Glutamatergic neuron (in vitro differentiated cells): ENCODE measurements around the gene ATP9B. TPM values are rescaled to one million over a fixed set of nuclear protein-coding genes. Genes with fewer than 3 reads are reported as not detected.

Source experiments
- DNase-seq: peaks from one replicate; pipeline ENCODE4 v3.0.0; 2022
- H3K27ac Mint-ChIP-seq: one replicate; pipeline ENCODE4 v1.8.0; 2020; ENCODE audit warnings: mild to moderate bottlenecking, mixed read lengths, inconsistent platforms; ENCODE audit not compliant: unreplicated experiment
- H3K27me3 Mint-ChIP-seq: one replicate; pipeline ENCODE4 v1.8.0; 2020; ENCODE audit warnings: mild to moderate bottlenecking, moderate library complexity, mixed read lengths, inconsistent platforms; ENCODE audit not compliant: unreplicated experiment
- H3K36me3 Mint-ChIP-seq: one replicate; pipeline ENCODE4 v1.8.0; 2020; ENCODE audit warnings: mild to moderate bottlenecking, mixed read lengths, inconsistent platforms; ENCODE audit not compliant: unreplicated experiment
- H3K4me1 Mint-ChIP-seq: one replicate; pipeline ENCODE4 v1.8.0; 2020; ENCODE audit warnings: mild to moderate bottlenecking, low read depth, mixed read lengths, inconsistent platforms; ENCODE audit not compliant: unreplicated experiment
- H3K4me3 Mint-ChIP-seq: one replicate; pipeline ENCODE4 v1.8.0; 2020; ENCODE audit warnings: mild to moderate bottlenecking, mixed read lengths, inconsistent platforms; ENCODE audit not compliant: unreplicated experiment
- H3K9me3 Mint-ChIP-seq: one replicate; pipeline ENCODE4 v1.8.0; 2020; ENCODE audit warnings: mild to moderate bottlenecking, moderate library complexity, mixed read lengths, inconsistent platforms; ENCODE audit not compliant: unreplicated experiment
- total RNA-seq: library from RNA; stranded (reverse); fragmentation: NEBNext Ultra II Directional; extraction: Animal tissue kit (Norgen Biotek cat#: 25700); gene quantifications from one replicate; pipeline ENCODE4 v1.2.1, GENCODE V29; 2021; ENCODE audit not compliant: unreplicated experiment
- TF ChIP-seq, protein P1 (sequence below): fragments of 200-600 bp; sonication (generic); IDR thresholded peaks from one replicate; pipeline ENCODE4 v1.5.0; 2021; ENCODE audit not compliant: partially characterized antibody, unreplicated experiment

Gene ATP9B
- total RNA-seq, 1 donor from 2014 or later, result 62.6 TPM

GRCh38 chr18:79197531-79197930 is 128.3 kb downstream of the ATP9B start:
- no peaks in the 10 kb centered on the region for H3K27me3 Mint-ChIP-seq
- H3K36me3 Mint-ChIP-seq, result peaks cover 5% of the 10 kb centered on the region
- TF ChIP-seq, protein P1, sequence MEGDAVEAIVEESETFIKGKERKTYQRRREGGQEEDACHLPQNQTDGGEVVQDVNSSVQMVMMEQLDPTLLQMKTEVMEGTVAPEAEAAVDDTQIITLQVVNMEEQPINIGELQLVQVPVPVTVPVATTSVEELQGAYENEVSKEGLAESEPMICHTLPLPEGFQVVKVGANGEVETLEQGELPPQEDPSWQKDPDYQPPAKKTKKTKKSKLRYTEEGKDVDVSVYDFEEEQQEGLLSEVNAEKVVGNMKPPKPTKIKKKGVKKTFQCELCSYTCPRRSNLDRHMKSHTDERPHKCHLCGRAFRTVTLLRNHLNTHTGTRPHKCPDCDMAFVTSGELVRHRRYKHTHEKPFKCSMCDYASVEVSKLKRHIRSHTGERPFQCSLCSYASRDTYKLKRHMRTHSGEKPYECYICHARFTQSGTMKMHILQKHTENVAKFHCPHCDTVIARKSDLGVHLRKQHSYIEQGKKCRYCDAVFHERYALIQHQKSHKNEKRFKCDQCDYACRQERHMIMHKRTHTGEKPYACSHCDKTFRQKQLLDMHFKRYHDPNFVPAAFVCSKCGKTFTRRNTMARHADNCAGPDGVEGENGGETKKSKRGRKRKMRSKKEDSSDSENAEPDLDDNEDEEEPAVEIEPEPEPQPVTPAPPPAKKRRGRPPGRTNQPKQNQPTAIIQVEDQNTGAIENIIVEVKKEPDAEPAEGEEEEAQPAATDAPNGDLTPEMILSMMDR, result no peak
- no peak overlapping the region for H3K27ac Mint-ChIP-seq
- peaks cover 5% of the 10 kb centered on the region for H3K9me3 Mint-ChIP-seq
- no peak overlapping the region for H3K4me3 Mint-ChIP-seq
- no peak for DNase-seq
- H3K4me1 Mint-ChIP-seq, result no peaks in the 10 kb centered on the region

GRCh38 chr18:79199691-79200374 is 130.6 kb downstream of the ATP9B start:
- H3K36me3 Mint-ChIP-seq, result peaks cover 5% of the 10 kb centered on the region
- TF ChIP-seq, protein P1, result no peak
- H3K9me3 Mint-ChIP-seq, result peaks cover 6% of the 10 kb centered on the region
- H3K4me1 Mint-ChIP-seq, result no peaks in the 10 kb centered on the region
- no peak overlapping the region for H3K4me3 Mint-ChIP-seq
- no peaks in the 10 kb centered on the region for H3K27me3 Mint-ChIP-seq
- DNase-seq, result no peak
- no peak overlapping the region for H3K27ac Mint-ChIP-seq

DNA sequence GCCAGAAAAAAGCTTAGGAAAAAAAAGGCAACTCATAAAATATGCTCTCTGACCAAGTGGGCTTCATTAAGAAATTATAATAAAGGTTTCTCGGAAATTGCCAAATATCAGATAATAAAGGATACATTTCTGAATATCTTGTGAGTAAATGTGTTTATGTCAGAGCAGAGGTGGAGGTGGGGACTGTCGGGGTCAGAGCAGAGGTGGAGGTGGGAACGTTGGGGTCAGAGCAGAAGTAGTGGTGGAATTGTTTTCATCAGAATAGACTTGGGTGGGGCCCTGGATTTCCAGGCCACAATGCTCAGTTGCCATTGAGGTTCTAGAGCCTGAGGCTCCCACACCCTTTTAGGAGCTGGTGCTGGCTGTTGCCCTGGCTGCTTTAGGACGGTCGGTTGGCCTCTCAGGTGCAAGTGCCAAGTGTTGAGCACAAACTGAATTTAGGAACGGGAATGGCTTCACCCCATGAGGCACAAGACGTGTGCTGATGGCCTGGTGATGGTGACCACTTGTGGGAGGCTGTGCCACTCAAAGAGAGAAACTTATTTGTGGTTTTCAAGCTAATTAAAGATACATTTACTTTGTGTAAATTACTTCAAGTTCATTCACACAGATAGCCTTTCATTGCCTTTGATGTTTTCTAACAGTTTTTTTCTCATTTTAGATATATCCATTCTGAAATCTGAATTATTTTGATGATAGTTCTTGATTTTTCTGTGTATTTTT is 131.5 kb downstream of the ATP9B start:
- peak; percentile 50 for DNase-seq
- no peaks in the 10 kb centered on the region for H3K27me3 Mint-ChIP-seq
- H3K9me3 Mint-ChIP-seq, result peaks cover 6% of the 10 kb centered on the region
- peaks cover 5% of the 10 kb centered on the region for H3K36me3 Mint-ChIP-seq
- peak overlapping the region; percentile 7 for H3K27ac Mint-ChIP-seq
- peaks cover 3% of the 10 kb centered on the region for H3K4me1 Mint-ChIP-seq
- TF ChIP-seq, protein P1, result no peak
- no peak overlapping the region for H3K4me3 Mint-ChIP-seq

GRCh38 chr18:79203017-79203605 is 133.9 kb downstream of the ATP9B start:
- Mint-ChIP-seq H3K27me3 (no peaks in the 10 kb centered on the region), H3K9me3 (peaks cover 6% of the 10 kb centered on the region)

More at GRCh38 chr18:79203017-79203605, 133.9 kb downstream of the ATP9B start:
- TF ChIP-seq, protein P1, result no peak
- DNase-seq, result no peak
- Mint-ChIP-seq H3K36me3 (peaks cover 11% of the 10 kb centered on the region), H3K27ac (no peak overlapping the region), H3K4me1 (peaks cover 3% of the 10 kb centered on the region), H3K4me3 (no peak overlapping the region)
